Loucy (cell line): ENCODE data around the gene TOPBP1.

Experiments used
- EZH2phosphoT487 ChIP-seq: fragments of 200-600 bp; IDR thresholded peaks from 2 replicates; pipeline ENCODE4 v1.6.1; 2018; ENCODE audit warnings: antibody characterized with exemption, mild to moderate bottlenecking, moderate library complexity, borderline replicate concordance
- TF ChIP-seq, protein P1 (sequence below): fragments of 200-600 bp; sonication (generic); conservative IDR thresholded peaks from 2 replicates; pipeline ENCODE4 v1.5.1; 2014; ENCODE audit warnings: mild to moderate bottlenecking, antibody characterized with exemption, low read length

DNA sequence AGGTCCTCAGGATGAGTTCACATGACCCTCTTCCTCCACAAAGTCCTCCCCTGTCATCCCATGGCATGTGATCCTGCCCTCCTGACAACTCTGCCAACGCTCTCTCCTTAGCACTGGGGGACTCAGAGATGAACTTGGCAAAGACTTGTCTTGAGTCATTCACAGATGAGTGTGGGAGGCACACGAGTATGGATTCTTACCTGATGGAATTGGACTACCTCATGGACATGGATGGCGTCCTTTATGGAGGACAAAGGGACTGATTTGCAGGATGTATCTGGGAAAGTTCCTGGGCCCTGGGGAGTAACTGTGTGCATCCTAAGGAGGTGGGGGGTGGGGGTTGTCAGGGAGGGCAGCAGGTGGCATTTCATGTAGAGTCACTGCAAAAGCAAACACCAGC is 38.2 kb upstream of the TOPBP1 start:
- TF ChIP-seq, protein P1, sequence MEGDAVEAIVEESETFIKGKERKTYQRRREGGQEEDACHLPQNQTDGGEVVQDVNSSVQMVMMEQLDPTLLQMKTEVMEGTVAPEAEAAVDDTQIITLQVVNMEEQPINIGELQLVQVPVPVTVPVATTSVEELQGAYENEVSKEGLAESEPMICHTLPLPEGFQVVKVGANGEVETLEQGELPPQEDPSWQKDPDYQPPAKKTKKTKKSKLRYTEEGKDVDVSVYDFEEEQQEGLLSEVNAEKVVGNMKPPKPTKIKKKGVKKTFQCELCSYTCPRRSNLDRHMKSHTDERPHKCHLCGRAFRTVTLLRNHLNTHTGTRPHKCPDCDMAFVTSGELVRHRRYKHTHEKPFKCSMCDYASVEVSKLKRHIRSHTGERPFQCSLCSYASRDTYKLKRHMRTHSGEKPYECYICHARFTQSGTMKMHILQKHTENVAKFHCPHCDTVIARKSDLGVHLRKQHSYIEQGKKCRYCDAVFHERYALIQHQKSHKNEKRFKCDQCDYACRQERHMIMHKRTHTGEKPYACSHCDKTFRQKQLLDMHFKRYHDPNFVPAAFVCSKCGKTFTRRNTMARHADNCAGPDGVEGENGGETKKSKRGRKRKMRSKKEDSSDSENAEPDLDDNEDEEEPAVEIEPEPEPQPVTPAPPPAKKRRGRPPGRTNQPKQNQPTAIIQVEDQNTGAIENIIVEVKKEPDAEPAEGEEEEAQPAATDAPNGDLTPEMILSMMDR = no peak
- TF ChIP-seq EZH2phosphoT487 = no peak
